ENCODE data around the gene TNFRSF6B.

DNA sequence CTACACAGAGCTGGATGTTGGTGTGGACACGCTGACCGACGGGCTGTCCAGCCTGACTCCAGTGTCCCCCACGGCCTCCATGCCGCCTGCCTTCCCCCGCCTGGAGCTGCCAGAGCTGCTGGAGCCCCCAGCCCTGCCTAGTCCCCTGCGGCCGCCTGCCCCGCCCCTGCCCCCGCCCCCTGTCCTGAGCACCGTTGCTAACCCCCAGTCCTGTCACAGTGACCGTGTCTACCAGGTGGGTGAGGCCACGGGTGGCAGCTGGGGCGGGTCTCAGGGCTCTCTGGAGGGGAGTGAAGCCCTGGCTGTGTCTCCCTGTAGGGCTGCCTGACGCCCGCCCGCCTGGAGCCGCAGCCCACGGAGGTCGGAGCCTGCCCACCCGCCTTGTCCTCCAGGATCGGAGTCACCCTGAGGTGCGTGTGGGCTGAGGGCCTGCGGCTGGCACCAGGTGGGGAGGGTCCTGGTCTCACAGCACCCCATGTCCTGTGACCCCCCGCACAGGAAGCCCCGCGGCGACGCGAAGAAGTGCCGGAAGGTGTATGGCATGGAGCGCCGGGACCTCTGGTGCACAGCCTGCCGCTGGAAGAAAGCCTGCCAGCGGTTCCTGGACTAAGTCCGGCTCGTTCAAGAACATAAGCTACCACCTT lies 46.1 kb downstream of the TNFRSF6B start:
- TF ChIP-seq ZFP3 (CRISPR knock-in tag; IDR thresholded peaks at IDR 0.05) (no peak), ZC3H10 (CRISPR knock-in tag; IDR thresholded peaks at IDR 0.05) (no peak), TOX (CRISPR knock-in tag; IDR thresholded peaks at IDR 0.05; ENCODE audit: borderline replicate concordance) (no peak), PPARA (CRISPR knock-in tag; IDR thresholded peaks at IDR 0.05; ENCODE audit: borderline replicate concordance) (no peak), ARNTL (CRISPR knock-in tag; IDR thresholded peaks at IDR 0.05; ENCODE audit: borderline replicate concordance, low read depth) (no peak), OSR1 (CRISPR knock-in tag; IDR thresholded peaks at IDR 0.05) (no peak), RARB (CRISPR knock-in tag; IDR thresholded peaks at IDR 0.05) (no peak), BACH2 (CRISPR knock-in tag; IDR thresholded peaks at IDR 0.05; ENCODE audit: borderline replicate concordance) (no peak), ZFP30 (CRISPR knock-in tag; IDR thresholded peaks at IDR 0.05) (no peak), ZNF70 (CRISPR knock-in tag; IDR thresholded peaks at IDR 0.05) (no peak), ZNF565 (CRISPR knock-in tag; conservative IDR thresholded peaks at IDR 0.05; ENCODE audit: low read depth) (no peak)
- TF ChIP-seq, protein P1, sequence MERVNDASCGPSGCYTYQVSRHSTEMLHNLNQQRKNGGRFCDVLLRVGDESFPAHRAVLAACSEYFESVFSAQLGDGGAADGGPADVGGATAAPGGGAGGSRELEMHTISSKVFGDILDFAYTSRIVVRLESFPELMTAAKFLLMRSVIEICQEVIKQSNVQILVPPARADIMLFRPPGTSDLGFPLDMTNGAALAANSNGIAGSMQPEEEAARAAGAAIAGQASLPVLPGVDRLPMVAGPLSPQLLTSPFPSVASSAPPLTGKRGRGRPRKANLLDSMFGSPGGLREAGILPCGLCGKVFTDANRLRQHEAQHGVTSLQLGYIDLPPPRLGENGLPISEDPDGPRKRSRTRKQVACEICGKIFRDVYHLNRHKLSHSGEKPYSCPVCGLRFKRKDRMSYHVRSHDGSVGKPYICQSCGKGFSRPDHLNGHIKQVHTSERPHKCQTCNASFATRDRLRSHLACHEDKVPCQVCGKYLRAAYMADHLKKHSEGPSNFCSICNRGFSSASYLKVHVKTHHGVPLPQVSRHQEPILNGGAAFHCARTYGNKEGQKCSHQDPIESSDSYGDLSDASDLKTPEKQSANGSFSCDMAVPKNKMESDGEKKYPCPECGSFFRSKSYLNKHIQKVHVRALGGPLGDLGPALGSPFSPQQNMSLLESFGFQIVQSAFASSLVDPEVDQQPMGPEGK (CRISPR knock-in tag; IDR thresholded peaks at IDR 0.05; ENCODE audit: borderline replicate concordance) = no peak
- TF ChIP-seq, protein P2, sequence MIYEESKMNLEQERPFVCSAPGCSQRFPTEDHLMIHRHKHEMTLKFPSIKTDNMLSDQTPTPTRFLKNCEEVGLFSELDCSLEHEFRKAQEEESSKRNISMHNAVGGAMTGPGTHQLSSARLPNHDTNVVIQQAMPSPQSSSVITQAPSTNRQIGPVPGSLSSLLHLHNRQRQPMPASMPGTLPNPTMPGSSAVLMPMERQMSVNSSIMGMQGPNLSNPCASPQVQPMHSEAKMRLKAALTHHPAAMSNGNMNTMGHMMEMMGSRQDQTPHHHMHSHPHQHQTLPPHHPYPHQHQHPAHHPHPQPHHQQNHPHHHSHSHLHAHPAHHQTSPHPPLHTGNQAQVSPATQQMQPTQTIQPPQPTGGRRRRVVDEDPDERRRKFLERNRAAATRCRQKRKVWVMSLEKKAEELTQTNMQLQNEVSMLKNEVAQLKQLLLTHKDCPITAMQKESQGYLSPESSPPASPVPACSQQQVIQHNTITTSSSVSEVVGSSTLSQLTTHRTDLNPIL (CRISPR knock-in tag; IDR thresholded peaks at IDR 0.05; ENCODE audit: low read depth) = no peak
- TF ChIP-seq, protein P3, sequence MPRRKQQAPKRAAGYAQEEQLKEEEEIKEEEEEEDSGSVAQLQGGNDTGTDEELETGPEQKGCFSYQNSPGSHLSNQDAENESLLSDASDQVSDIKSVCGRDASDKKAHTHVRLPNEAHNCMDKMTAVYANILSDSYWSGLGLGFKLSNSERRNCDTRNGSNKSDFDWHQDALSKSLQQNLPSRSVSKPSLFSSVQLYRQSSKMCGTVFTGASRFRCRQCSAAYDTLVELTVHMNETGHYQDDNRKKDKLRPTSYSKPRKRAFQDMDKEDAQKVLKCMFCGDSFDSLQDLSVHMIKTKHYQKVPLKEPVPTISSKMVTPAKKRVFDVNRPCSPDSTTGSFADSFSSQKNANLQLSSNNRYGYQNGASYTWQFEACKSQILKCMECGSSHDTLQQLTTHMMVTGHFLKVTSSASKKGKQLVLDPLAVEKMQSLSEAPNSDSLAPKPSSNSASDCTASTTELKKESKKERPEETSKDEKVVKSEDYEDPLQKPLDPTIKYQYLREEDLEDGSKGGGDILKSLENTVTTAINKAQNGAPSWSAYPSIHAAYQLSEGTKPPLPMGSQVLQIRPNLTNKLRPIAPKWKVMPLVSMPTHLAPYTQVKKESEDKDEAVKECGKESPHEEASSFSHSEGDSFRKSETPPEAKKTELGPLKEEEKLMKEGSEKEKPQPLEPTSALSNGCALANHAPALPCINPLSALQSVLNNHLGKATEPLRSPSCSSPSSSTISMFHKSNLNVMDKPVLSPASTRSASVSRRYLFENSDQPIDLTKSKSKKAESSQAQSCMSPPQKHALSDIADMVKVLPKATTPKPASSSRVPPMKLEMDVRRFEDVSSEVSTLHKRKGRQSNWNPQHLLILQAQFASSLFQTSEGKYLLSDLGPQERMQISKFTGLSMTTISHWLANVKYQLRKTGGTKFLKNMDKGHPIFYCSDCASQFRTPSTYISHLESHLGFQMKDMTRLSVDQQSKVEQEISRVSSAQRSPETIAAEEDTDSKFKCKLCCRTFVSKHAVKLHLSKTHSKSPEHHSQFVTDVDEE (CRISPR knock-in tag; IDR thresholded peaks at IDR 0.05) = no peak

All from SK-N-SH treated with all-trans-retinoic acid at 6 μM for 48 hours (cell line).